DMS153 (cell line): ENCODE results near the gene PSMB8.
"Not testable (repeated sequence)": the region's sequence is repeated elsewhere in the genome, so short reads cannot be mapped to it uniquely, and the experiment has no call there.

Experiments
- DNase-seq: peaks from one replicate; lab custom pipeline; 2025; lab: John Stamatoyannopoulos, UW

PSMB8 gene

DNA sequence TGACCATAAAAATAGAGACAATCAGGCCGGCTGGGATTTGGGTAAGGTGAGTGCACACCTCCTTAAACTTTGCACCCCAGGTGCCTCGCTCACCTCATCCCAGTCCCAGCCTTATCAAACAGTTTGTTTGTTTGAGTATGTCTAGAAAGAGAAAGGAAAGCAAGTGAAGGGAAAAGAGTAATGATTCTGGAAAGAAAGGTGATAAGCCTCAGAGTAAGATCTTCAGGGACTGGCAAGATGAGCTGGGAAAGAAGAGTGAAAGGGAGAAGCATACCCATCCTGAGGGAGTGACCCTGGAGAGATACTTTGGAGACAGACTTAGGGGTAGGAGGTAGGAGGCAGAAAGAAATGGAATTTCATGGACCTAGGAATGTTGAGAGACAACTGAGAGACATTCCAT is 7.0 kb downstream of the PSMB8 start:
- no peak for DNase-seq

- DNase-seq = no peak
Observed at GRCh38 chr6:32835167-32835893, 8.5 kb downstream of the PSMB8 start.

- DNase-seq = no peak
Observed at GRCh38 chr6:32833664-32834063, 10.2 kb downstream of the PSMB8 start.

DNA sequence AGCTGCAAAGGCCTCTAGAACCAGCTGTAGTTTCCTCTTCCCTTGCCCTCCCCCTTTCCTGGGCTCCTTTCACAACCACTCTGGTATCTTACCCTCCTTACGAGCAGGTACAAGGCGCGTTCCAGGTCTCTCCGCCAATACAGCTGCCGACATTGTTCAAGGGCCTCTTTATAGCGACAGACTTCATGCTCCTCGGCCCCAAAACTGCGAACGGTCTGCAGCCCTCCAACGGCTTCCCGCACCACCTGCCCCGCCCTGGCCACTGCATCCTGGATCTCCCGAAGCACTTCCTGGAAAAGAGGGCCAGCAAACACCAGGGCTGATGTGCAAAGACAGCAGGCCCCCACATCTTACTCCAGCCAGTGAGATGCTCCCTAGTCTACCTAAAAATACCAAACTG is 11.3 kb downstream of the PSMB8 start:
- no peak for DNase-seq

- DNase-seq = no peak
Observed at GRCh38 chr6:32830936-32831335, 12.9 kb downstream of the PSMB8 start.

DNA sequence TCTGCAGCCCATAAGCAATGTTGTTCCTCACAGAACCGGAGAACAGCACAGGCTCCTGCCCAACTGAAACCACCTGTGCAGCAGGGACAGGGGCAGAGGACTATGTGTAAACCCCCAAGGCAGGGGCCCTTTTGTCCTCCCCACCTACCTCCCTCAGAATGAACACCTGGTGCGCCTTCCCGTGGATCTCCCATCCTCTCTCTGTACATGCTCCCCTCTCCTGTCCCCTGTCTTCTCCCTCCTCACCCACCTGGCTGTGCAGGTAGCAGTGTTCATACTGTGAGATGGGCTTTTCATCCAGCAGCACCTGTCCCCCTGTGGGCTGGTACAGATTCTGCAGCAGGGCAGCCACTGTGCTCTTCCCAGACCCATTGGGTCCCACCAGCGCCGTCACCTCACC is 13.8 kb downstream of the PSMB8 start:
- no peak for DNase-seq

DNA sequence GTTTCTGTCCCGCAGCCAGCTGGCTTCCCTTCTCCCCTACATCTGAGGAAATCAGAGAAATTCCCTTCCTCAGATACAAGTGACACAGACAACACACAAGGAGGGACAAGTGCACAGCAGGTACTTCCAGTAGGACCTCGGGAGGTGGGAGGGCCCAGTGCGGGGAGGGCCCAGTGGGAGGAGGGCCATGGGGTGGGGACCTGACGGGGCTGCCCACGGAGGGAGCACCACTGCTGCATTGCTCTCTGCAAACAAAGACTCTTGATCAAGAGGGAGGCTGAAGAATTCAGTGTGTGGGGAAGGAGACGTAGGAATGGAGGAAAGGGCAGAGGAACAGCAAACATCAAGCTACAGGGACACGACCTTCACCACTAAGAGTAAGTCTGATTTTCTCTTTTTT is 14.4 kb downstream of the PSMB8 start:
- no peak for DNase-seq

DNA sequence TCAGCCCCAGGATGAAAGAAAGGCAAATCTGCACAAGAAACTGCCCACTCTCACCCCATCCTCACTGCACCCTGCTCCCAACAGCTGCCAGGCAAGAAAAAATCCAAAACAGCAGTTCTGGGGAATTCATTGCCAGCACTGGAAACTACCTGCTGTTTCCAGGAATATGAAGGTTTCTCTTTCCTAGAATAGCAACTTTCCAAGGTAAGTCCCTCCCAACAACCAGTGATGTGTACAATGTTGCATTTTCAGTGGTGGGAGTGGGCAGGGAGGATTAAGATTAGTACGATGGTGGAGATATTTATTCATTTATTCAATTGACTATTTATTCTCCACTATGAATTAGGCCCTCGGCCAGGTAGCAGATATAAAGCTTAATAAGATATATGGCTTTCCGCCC is 16.8 kb downstream of the PSMB8 start:
- no peak for DNase-seq

- no peak for DNase-seq
Observed at GRCh38 chr6:32825966-32826365, 17.9 kb downstream of the PSMB8 start.

- no peak for DNase-seq
Observed at GRCh38 chr6:32819729-32820128, 24.1 kb downstream of the PSMB8 start.

DNA sequence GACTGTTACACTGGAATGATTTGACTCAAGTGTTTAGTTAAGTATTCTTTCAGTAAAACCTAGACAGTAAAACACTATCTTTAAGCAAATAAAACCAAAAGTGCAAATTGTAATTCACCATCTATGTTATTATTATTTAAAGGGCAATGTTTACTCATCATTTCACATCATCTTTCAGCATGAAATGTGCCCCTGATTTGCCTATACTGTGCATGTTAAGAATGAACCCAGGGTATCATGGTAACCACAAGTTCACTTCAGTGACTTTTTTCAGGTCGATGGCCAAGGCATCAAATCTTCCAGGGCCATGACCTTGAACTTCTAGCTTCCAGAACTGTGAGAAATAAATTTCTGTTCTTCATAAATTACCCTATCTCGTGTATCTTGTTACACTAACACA is 25.0 kb downstream of the PSMB8 start:
- DNase-seq = no peak

GRCh38 chr6:32816746-32817204 is 27.1 kb downstream of the PSMB8 start, which contains the start of gene HLA-DOB:
TSS of gene HLA-DOB (minus strand) at chr6:32817002. CDS start at chr6:32816951, 51 bp downstream.
- DNase-seq = no peak

- no peak for DNase-seq
Observed at GRCh38 chr6:32815996-32816395, 27.9 kb downstream of the PSMB8 start.

GRCh38 chr6:32815115-32815514 is 28.7 kb downstream of the PSMB8 start:
- no peak for DNase-seq

DNA sequence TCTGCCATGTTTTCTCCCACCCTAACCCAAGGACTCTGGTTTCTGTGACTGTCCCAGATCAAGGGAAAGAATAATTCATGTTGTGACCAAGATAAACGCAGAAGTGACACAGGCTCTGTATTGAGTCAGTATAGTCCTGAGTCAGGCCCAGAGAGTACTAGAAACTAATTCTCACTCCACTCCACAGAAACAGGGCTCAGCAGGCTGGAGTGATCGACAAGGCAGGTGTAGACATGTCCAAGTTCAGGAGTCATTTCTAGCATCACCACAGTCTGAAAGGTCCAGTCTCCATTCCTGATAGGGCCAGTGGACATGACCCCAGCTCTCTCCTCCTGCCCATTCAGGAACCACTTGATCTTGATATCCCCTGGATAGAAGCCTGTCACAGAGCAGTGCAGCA is 29.7 kb downstream of the PSMB8 start:
- DNase-seq = no peak

DNA sequence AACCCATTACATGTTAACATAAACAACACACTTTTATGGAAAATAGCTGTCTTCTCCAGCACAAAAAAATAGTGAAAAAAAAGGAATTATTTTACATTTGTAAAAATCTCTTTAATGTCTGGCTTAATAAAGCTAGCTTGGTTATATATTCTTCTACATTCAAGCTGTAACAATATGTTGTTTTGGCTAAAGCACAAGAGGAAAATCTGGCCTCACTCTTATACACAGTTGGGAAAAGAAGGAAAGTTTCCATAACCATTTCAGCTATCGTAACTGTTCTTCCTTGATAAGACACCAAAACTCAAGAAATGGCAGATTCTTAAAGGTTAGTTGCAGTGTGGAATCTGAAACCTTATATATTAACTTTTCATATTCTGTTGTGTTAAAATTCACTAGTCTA is 34.7 kb downstream of the PSMB8 start:
- DNase-seq = no peak

GRCh38 chr6:32807020-32807580 is 36.7 kb downstream of the PSMB8 start:
- DNase-seq = no peak

- not testable (repeated sequence) for DNase-seq
Observed at GRCh38 chr6:32805404-32805803, 38.4 kb downstream of the PSMB8 start.

- no peak for DNase-seq
Observed at GRCh38 chr6:32803416-32803815, 40.4 kb downstream of the PSMB8 start.

DNA sequence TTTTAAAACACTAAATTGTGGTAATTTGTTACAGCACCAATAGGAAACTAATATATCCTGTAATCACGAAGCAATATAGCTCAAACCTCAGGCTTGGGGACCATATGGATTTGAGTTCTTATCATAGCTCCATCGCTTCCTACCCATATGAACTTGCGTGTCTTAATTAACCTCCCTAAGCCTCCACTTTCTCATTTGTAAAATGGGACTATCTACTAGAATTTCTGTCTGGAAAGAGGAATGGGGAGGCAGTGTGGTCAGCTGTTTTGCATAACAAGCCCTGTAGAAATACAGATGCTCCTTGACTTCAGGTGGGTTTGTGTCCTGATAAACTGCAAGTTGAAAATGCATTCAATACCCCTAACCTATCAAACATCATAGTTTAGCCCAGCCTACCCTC is 44.1 kb downstream of the PSMB8 start:
- no peak for DNase-seq

DNA sequence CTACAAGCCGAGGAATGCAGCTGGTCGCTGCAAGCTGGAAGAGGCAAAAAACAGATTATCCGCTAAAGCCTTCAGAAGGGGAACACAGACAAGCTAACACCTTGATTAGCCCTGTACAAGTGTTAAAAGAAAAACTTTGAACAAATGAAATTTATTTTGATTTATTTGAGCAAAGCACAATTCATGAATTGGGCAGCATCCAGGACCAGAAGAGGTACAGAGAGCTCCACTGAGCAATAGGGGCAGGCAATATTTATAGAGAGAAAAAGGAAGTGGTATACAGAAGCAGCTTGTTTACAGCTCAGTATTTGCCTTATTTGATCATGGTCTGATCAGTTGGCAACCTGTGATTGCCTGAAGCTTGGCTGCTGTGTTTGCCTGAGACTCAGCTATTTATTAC is 44.7 kb downstream of the PSMB8 start:
- no peak for DNase-seq

- peak; percentile 13 for DNase-seq
Observed at GRCh38 chr6:32796848-32797776, 46.7 kb downstream of the PSMB8 start.

GRCh38 chr6:32794510-32794909 is 49.3 kb downstream of the PSMB8 start:
- DNase-seq = no peak
